Measurements from ENCODE around the gene CSK.

DNA sequence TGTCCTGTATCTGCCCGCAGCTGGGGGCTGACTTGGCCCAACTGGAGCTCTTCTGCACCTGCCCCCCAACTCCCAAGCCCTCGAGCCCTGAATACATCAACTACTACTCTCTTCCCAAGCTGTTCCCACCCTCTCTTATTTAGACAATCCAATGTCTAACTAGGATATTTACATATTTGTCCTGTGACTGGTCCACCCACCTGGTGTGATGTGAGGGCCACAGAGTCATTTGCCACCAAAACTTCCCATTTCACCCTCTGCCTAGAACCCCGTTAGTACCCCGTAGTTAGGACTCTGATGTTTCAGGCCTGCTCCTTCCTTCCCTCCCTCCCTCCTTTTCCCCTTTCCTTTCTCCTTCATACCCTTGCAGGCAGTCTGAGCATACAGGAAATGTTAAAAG is 50.9 kb downstream of the CSK start:
- TF ChIP-seq, protein P1, sequence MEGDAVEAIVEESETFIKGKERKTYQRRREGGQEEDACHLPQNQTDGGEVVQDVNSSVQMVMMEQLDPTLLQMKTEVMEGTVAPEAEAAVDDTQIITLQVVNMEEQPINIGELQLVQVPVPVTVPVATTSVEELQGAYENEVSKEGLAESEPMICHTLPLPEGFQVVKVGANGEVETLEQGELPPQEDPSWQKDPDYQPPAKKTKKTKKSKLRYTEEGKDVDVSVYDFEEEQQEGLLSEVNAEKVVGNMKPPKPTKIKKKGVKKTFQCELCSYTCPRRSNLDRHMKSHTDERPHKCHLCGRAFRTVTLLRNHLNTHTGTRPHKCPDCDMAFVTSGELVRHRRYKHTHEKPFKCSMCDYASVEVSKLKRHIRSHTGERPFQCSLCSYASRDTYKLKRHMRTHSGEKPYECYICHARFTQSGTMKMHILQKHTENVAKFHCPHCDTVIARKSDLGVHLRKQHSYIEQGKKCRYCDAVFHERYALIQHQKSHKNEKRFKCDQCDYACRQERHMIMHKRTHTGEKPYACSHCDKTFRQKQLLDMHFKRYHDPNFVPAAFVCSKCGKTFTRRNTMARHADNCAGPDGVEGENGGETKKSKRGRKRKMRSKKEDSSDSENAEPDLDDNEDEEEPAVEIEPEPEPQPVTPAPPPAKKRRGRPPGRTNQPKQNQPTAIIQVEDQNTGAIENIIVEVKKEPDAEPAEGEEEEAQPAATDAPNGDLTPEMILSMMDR (IDR thresholded peaks at IDR 0.05), result no peak
- no peak for TF ChIP-seq POLR2A (IDR thresholded peaks at IDR 0.05)
